Activated effector memory CD4-positive, alpha-beta T cell treated with Interleukin-2 at 50 U/mL for 16 hours (primary cell): ENCODE data around the gene CNOT8.
A peak's percentile ranks its signal among the peaks of the same experiment; 100 is the strongest.
"Not testable (repeated sequence)": the region's sequence is repeated elsewhere in the genome, so short reads cannot be mapped to it uniquely, and the experiment has no call there.

Source experiments
- DNase-seq: peaks from one replicate; pipeline ENCODE4 v3.0.0-alpha.2; 2020

The CNOT8 gene

DNA sequence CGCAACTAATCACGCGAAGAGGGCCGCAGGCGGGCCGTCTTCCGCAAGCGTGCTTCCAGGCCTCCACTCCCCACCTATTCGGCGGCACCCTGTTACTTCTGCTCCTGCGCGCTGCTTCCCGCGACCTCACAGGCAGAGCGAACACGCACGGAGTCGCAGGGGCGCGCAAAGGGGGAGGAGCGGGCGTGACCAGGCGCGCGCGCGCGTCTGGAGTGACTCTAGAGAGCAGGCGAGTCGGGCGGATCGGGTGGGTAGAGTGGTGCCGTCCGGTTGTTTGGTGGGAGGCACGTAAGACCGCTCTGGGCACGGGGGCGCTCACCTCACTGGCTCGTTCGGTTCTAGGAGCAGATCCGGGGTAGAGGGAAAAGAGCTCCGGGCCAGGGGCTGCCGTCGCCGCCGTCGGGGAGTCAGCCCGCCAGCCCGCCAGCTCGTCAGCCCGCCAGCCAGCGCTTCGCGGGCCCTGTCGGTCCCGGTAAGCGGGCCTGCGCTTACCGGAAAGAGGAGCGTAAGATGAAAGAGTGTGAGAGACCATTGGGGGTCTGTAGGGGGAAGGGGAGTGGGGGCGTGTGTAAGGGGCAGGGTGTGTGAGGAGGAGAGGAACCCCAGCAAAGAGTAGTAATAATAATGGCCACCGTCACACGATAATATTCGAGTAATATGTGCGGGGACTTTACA is at the start of gene CNOT8:
TSS of gene CNOT8 (plus strand) at position 331 of the 675 bp plus-strand sequence. CDS start 4,652 bp downstream, outside the sequence.
- DNase-seq: peak; percentile 97

DNA sequence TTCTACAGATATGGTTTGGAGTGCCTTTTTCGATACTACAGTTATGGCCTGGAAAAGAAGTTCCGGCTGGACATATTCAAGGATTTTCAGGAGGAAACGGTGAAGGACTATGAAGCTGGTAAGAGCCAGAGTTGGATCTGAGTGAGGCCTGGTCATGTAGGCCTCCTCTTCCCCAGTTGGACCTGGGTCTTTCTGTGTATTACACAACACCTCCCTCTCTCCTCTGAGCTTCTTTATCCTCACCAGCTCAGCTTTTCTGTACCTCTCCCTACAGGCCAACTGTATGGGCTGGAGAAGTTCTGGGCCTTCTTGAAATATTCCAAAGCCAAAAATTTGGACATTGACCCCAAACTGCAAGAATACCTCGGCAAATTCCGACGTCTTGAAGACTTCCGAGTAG is 47.2 kb upstream of the CNOT8 start:
- no peak for DNase-seq

DNA sequence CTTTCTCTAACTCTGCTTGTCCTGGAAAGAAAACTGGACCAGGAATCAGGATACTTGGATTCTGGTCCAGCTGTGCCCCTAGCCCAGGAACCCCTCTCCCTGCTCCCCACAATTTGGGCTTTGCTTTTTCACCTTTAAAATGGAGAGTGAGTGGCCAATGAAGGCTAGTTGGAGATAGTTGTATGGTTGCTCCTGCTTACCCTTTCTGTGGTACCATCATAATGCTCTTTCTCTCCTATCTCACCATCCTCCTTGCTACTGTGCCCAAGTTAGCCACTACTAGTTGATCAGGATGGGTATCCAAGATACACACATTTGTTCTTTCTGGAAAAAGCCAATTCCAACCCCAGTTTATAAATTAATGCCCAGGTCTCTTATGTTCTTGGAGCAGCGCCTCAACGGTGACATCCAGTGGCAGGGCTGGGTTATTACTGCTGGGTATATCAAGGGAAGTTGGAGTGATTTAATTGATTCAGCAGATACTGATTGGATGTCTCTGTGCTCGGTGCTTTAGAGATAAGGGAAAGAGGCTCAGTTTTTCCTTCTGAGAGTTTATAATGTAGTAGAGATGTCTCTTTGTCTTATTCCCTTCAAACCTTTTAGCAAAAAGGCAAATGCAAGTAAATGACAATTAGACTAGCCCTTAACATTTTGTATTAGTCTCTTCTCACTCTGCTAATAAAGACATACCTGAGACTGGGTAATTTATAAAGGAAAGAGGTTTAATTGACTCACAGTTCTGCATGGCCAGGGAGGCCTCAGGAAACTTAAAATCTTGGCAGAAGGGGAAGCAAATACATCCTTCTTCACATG is 46.6 kb upstream of the CNOT8 start:
- DNase-seq: peak; percentile 30

GRCh38 chr5:154813158-154813557 is 45.3 kb upstream of the CNOT8 start:
- DNase-seq: no peak

DNA sequence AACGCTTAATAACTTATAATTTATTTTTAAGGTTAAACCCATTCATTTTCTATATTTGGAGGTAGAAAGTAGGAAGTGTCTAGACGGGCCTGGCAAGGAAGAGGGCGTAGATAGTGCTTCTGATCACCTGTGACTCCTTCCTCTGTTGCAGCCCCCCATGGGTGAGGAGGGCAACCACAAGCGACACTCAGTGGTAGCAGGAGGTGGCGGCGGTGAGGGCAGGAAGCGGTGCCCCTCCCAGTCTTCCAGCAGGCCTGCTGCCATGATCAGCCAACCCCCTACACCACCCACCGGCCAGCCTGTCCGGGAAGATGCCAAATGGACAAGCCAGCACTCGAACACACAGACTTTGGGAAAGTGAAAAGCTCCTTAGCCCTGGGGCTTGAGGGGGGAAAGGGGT is 44.7 kb upstream of the CNOT8 start:
- DNase-seq: peak; percentile 22

- no peak for DNase-seq
Observed at GRCh38 chr5:154815025-154815424, 43.4 kb upstream of the CNOT8 start.

GRCh38 chr5:154815684-154816247 is 42.7 kb upstream of the CNOT8 start:
- no peak for DNase-seq

- DNase-seq: no peak
Observed at GRCh38 chr5:154816891-154817492, 41.4 kb upstream of the CNOT8 start.

DNA sequence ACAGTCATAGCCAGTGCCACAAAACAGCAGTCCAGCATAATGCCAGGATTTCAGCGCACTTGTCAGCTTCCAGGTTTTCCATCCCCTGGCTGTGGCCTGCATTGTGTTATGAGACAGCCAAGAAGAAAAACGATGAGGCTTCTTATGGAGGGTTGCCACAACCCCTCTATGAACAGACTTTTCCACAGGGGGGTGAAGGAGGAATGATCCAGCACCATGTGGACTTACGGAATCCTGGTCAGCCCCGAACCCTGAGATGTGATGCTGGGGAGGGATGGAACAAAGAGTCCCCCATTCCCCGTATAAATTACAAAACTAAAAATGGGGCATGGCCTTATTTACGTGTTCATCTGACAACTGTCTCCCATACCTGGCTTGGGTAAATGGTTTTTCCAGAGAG is 40.6 kb upstream of the CNOT8 start:
- DNase-seq: no peak

DNA sequence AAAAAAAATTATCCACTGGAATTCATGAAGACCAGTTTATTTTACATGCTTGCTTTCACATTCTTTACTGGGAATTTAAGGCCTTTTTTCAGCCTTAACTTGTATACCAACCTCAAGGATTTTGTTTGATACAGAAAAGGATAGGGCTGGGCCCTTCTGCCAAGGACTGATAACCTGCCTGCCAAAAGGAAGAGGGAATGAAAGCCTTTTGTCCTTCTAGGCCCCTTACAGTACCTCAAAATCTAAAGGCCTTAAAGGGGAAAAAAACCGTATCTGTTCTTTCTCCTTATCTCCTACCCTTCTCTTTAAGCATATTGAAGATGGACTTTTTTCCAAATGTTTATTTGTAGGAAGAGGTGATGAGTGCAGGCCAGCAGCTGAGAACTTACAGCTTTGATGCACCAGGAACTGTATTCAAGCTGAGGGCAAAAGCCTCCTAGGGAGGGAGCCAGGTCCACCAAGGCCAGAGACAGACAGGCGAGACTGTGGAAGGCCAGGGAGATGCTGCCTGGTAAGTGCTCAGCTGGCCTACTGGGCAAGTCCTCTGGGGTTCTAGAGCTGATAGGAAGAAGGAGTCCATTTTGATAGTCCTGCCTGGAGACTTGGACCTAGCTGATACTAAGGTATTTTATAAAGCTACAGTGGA is 39.8 kb upstream of the CNOT8 start:
- no peak for DNase-seq

DNA sequence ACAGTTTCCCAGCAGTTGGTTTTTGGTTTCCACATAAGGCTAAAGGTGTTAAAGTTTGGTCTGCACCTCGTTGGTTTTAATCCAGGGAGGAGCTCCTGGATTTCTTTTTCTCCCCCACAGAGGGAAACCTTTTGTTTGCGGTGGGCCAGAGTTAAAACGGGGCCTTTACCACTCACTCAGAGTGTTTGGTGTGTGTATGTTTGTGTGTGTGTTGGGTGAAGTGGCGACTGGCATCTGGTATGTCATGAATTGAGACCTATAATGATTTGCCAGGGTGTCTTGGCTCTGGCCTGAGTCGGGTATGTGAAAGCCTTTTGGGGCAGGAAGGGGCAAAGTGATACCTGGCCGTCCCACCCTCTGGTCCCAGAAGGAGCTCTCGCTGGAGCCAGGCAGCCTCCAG is 38.9 kb upstream of the CNOT8 start:
- no peak for DNase-seq

- no peak for DNase-seq
Observed at GRCh38 chr5:154820383-154820782, 38.0 kb upstream of the CNOT8 start.

- DNase-seq: not testable (repeated sequence)
Observed at GRCh38 chr5:154822896-154823295, 35.5 kb upstream of the CNOT8 start.

GRCh38 chr5:154823605-154824004 is 34.8 kb upstream of the CNOT8 start:
- DNase-seq: no peak

DNA sequence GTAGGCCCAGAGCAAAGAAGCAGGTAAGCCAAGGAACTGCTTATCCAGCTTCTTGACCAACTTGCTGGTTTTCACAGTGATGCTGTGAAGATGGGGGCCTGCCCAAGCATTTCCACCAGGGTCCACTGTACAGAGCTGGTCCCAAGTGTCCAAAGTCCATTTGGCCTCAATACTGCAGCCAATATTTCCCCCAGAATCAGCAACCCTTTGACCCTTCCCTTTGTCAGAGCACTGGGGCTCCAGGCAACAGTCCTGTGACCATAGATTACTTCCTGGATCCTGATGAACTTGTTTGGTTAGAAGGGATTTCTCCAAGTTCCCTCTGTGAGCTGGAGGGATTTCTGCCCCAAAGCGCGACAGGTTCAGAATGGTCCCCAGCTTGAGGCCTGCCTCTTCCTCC is 34.4 kb upstream of the CNOT8 start:
- DNase-seq: no peak

DNA sequence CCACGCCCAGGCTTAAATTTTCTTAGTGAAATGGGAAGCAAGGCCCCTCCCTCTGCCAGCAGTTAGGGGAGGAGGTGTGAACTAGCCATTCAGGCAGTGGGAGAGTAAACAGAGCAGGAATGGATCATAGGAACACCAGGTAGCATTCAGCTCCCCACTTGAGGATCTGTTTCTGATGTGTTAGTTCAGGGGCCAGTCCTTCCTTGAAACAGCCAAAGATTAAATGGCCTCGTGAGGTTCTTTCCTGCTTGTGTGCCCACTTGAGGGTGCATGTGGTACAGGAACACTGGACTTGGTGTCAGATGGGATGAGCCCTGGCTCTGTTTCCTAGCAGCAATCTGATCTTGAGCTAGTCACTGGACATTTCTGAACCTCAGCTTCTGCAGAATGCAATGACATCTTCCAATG is 29.2 kb upstream of the CNOT8 start:
- DNase-seq: no peak

- peak; percentile 18 for DNase-seq
Observed at GRCh38 chr5:154829589-154830218, 28.7 kb upstream of the CNOT8 start.

- DNase-seq: no peak
Observed at GRCh38 chr5:154830219-154830595, 28.2 kb upstream of the CNOT8 start.

- no peak for DNase-seq
Observed at GRCh38 chr5:154830596-154830995, 27.8 kb upstream of the CNOT8 start.

DNA sequence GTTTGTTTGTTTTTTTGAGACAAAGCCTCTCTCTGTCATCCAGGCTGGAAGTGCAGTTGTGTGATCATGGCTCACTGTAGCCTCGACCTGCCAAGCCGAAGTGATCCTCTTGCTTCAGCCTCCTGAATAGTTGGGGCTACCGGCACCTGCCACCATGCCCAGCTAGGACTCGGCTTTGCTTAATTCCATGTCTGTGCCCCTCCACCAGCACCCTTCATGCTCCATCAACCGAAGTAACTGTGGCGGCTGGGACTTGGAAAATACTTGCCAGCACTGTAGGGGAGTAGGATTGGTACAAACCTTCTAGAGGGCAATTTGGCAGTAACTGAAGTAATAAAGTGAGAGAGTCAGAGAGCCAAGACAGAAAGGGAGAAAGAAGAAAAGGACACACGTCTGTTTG is 27.0 kb upstream of the CNOT8 start:
- no peak for DNase-seq

- not testable (repeated sequence) for DNase-seq
Observed at GRCh38 chr5:154832804-154833203, 25.6 kb upstream of the CNOT8 start.

- DNase-seq: no peak
Observed at GRCh38 chr5:154834053-154834452, 24.4 kb upstream of the CNOT8 start.

GRCh38 chr5:154835701-154836052 is 22.8 kb upstream of the CNOT8 start:
- not testable (repeated sequence) for DNase-seq
